GM18858 (cell line): Measurements from ENCODE around the gene RNF31.
"Not testable (repeated sequence)": the region's sequence is repeated elsewhere in the genome, so short reads cannot be mapped to it uniquely, and the experiment has no call there.

Experiments used
- ATAC-seq: cut with Tn5 transposase; IDR thresholded peaks from one replicate; pipeline ENCODE4 v1.9.1; 2021; ENCODE audit not compliant: unreplicated experiment

RNF31 gene

GRCh38 chr14:24146978-24147760, at the start of gene RNF31:
Gene RNF31, plus strand, starts transcription at chr14:24147498. Its CDS starts 201 bp downstream, at chr14:24147699.
- ATAC-seq, result peak; percentile 67

GRCh38 chr14:24098229-24098926, 48.9 kb upstream of the RNF31 start:
- no peak for ATAC-seq

- no peak for ATAC-seq
These were observed 48.1 kb upstream of the RNF31 start for GRCh38 chr14:24098927-24099813.

GRCh38 chr14:24100197-24100981, 46.9 kb upstream of the RNF31 start:
- ATAC-seq, result no peak

GRCh38 chr14:24100982-24101494, 46.3 kb upstream of the RNF31 start:
- no peak for ATAC-seq

- ATAC-seq, result no peak
These were observed 44.8 kb upstream of the RNF31 start for GRCh38 chr14:24102357-24103048.

- ATAC-seq, result no peak
These were observed 43.8 kb upstream of the RNF31 start for GRCh38 chr14:24103451-24103850.

GRCh38 chr14:24105609-24106239, 41.6 kb upstream of the RNF31 start:
- not testable (repeated sequence) for ATAC-seq

- ATAC-seq, result no peak
These were observed 40.5 kb upstream of the RNF31 start for GRCh38 chr14:24106672-24107271.

- peak; percentile 21 for ATAC-seq
These were observed 38.9 kb upstream of the RNF31 start for GRCh38 chr14:24108336-24108874.

- ATAC-seq, result no peak
These were observed 37.2 kb upstream of the RNF31 start for GRCh38 chr14:24110060-24110459.

GRCh38 chr14:24110523-24110922, 36.8 kb upstream of the RNF31 start:
- ATAC-seq, result no peak

- no peak for ATAC-seq
These were observed 33.9 kb upstream of the RNF31 start for GRCh38 chr14:24113379-24113800.

- no peak for ATAC-seq
These were observed 33.3 kb upstream of the RNF31 start for GRCh38 chr14:24113801-24114531.

- ATAC-seq, result peak; percentile 80
These were observed 32.5 kb upstream of the RNF31 start, which contains the start of the genes DCAF11 and NRL for GRCh38 chr14:24114532-24115421. Gene DCAF11, plus strand, starts transcription at chr14:24114777. Its CDS starts 818 bp downstream, at chr14:24115595. Gene NRL, minus strand, starts transcription at chr14:24114949. Its CDS starts 32,101 bp downstream, at chr14:24082848.

- ATAC-seq, result no peak
These were observed 31.7 kb upstream of the RNF31 start for GRCh38 chr14:24115422-24116127.
